A549 (cell line): ENCODE results near the gene DEFB124.

ENCODE experiments used
- BHLHE40 ChIP-seq: IDR thresholded peaks from 2 replicates; pipeline ENCODE4 v1.6.1; 2012; ENCODE audit warnings: low read depth, low read length, inconsistent platforms
- CEBPB ChIP-seq, 2 experiments: fragments of >200 bp in 1 of 2; sonication (Bioruptor Twin) in 1 of 2; formaldehyde crosslinking in 1 of 2; IDR thresholded peaks; 2 replicates each; pipeline ENCODE4 v1.6.1; 2012 to 2016
- EP300 ChIP-seq, 2 experiments: fragments of >200 bp; sonication (Bioruptor Twin); formaldehyde crosslinking; IDR thresholded peaks; 2 replicates in 1 of 2; 3 replicates in 1 of 2; pipeline ENCODE4 v1.6.1; 2016 to 2017
- FOSL2 ChIP-seq, 2 experiments: fragments of 450-650 bp in 1 of 2; fragments of >200 bp in 1 of 2; sonication (Bioruptor Twin) in 1 of 2; formaldehyde crosslinking; IDR thresholded peaks; 2 replicates each; pipeline versions ENCODE4 v1.5.0 to v1.6.1; 2016 to 2020; ENCODE audit warnings: mild to moderate bottlenecking in 1 of 2, moderate library complexity in 1 of 2
- KDM5A ChIP-seq: fragments of 200-600 bp; sonication (generic); IDR thresholded peaks from 2 replicates; pipeline ENCODE4 v1.6.1; 2016; ENCODE audit warnings: antibody characterized with exemption, mild to moderate bottlenecking
- ZFP36 ChIP-seq: fragments of 450-650 bp; IDR thresholded peaks from 2 replicates; pipeline ENCODE4 v1.6.1; 2014; ENCODE audit warnings: borderline replicate concordance; ENCODE audit not compliant: partially characterized antibody
- TF ChIP-seq, protein P1 (sequence below): fragments of >200 bp; sonication (Bioruptor Twin); formaldehyde crosslinking; IDR thresholded peaks from 3 replicates; pipeline ENCODE4 v1.5.1; 2016

DNA sequence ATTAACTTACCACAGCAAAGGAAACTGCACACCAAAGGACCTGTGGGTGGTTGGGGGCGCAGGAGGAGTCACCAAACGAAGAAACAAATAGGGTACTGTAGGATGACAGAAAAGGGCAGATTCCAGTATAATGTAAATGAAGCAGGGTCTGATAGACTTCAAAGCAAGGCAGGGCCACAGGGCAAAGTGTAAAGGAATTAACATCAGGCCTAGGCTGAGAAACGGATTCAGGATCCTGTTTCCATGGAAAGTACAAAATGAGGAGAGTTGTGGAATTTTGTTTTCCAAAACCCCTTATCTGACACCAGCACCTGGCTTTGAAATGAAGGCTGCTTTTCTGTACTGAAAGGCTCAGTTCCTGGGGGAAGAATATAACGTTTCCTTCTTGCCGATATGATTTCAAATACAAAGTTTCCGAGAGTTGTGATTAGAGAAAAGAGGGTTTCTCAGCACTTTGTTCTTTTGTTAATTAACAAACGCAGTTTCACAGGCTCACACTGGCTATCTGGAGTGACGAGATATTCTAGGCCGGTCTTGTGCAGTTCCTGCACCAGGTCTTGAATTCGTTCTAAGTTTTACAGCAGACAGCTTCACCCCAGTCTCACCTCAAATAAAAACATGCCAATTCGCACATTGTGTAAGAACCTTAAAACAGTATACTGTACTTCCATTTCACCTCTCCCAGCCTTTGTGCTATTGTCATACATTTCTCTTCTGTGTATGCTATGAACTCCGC is 28.7 kb downstream of the DEFB124 start:
- TF ChIP-seq BHLHE40 (no peak), EP300 (IDR thresholded peaks at IDR 0.05) (no peak), FOSL2 (IDR thresholded peaks at IDR 0.05) (no peak), FOSL2 (CRISPR knock-in tag; IDR thresholded peaks at IDR 0.05) (no peak), CEBPB (IDR thresholded peaks at IDR 0.05) (no peak), KDM5A (no peak), ZFP36 (no peak)
- TF ChIP-seq, protein P1, sequence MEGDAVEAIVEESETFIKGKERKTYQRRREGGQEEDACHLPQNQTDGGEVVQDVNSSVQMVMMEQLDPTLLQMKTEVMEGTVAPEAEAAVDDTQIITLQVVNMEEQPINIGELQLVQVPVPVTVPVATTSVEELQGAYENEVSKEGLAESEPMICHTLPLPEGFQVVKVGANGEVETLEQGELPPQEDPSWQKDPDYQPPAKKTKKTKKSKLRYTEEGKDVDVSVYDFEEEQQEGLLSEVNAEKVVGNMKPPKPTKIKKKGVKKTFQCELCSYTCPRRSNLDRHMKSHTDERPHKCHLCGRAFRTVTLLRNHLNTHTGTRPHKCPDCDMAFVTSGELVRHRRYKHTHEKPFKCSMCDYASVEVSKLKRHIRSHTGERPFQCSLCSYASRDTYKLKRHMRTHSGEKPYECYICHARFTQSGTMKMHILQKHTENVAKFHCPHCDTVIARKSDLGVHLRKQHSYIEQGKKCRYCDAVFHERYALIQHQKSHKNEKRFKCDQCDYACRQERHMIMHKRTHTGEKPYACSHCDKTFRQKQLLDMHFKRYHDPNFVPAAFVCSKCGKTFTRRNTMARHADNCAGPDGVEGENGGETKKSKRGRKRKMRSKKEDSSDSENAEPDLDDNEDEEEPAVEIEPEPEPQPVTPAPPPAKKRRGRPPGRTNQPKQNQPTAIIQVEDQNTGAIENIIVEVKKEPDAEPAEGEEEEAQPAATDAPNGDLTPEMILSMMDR: no peak
